Effector memory CD8-positive, alpha-beta T cell (primary cell): ENCODE results near the gene CCM2.
A peak's percentile ranks its signal among the peaks of the same experiment; 100 is the strongest.

Experiments
- ATAC-seq: fragments of 150-1000 bp; cut with Tn5 transposase; replicated peaks from 2 replicates; pipeline ENCODE4 v1.10.0; 2021; ENCODE audit warnings: mild to moderate bottlenecking, moderate library complexity
- DNase-seq, 3 experiments: peaks; one replicate each; pipeline ENCODE4 v3.0.0; 2021
- H3K27ac Mint-ChIP-seq, 2 donors: one replicate each; pipeline ENCODE4 v1.8.0; 2022; ENCODE audit warnings: mild to moderate bottlenecking in 2 of 2, mixed read lengths in 2 of 2, moderate library complexity in 2 of 2
- H3K27me3 Mint-ChIP-seq, 2 donors: one replicate each; pipeline ENCODE4 v1.8.0; 2022; ENCODE audit warnings: mixed read lengths in 2 of 2
- H3K36me3 Mint-ChIP-seq: one replicate; pipeline ENCODE4 v1.8.0; 2022; ENCODE audit warnings: mild to moderate bottlenecking, moderate library complexity, mixed read lengths; ENCODE audit not compliant: insufficient read depth
- H3K4me1 Mint-ChIP-seq, 2 donors: one replicate each; pipeline ENCODE4 v1.8.0; 2022; ENCODE audit warnings: low read depth in 2 of 2, mixed read lengths in 2 of 2
- H3K4me3 Mint-ChIP-seq, 2 donors: one replicate each; pipeline ENCODE4 v1.8.0; 2022; ENCODE audit warnings: mild to moderate bottlenecking in 2 of 2, mixed read lengths in 2 of 2, moderate library complexity in 2 of 2
- H3K9me3 Mint-ChIP-seq, 2 donors: one replicate each; pipeline ENCODE4 v1.8.0; 2022; ENCODE audit warnings: mixed read lengths in 2 of 2

CCM2 gene

DNA sequence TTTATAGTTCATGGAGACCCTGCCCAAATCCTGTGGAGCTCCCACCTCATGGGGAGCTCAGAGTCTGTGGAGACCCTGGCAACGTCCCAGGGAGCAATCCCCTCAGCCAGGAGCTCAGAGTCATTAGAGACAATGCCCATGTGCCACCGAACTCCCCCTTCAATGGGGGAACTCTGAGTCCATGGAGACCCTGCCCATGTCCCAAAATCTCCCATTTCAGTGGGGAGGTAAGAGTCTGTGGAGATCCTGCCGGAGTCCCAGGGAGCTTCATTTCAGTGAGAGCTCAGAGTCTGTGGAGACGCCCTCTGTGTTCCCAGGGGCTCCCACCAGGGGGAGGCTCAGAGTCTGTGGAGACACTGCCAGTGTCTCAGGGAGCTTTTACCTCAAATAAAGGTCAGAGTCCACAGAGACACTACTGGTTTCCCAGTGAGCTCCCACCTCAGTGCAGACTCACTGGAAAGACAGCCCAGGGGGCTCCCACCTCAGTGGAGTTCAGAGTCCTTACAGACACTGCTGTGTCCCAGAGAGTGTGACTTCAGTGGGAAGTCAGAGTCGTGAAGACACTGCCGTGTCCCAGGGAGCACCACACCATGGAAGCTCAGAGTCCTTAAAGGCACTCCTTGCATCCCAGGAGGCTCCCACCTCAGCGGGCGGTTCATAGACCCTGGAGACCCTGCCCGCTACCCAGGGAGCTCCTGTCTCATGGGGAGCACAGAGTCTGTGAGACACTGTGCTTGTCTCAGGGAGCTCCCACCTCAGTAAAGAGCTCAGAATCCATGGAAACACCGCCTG lies 26.2 kb upstream of the CCM2 start:
- Mint-ChIP-seq H3K4me3 (peak overlapping the region in 1 of 2 donors; percentile 59), H3K4me1 (peaks cover 26 to 47% of the 10 kb centered on the region in 2 donors), H3K27ac (peak overlapping the region; percentile 85 to 98), H3K27me3 (no peaks in the 10 kb centered on the region), H3K36me3 (peaks cover 95% of the 10 kb centered on the region), H3K9me3 (no peaks in the 10 kb centered on the region)
- peak; percentile 58 to 62 (median 58) for DNase-seq
- ATAC-seq, result peak; percentile 32

DNA sequence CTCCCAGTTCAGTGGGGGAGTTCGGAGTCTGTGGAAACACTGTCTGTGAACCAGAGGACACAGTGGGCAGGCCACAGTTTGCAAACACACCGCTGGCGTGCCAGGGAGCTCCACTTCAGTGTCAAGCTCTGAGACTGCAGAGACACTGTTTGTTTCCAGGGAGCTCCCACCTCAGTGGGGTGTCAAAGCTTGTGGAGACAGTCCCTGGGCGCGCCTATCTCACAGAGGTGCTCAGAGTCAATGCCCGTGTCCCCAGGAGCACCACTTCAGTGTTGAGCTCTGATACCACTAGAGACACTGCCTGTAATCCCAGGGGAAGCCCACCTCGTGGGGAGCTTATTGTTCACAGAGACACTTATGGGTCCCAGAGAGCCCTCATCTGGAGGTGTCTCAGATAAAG lies 25.5 kb upstream of the CCM2 start:
- peak overlapping the region; percentile 85 to 98 for H3K27ac Mint-ChIP-seq
- ATAC-seq (no peak), DNase-seq (no peak)
- H3K4me1 Mint-ChIP-seq, result peaks cover 32 to 54% of the 10 kb centered on the region in 2 donors
- no peaks in the 10 kb centered on the region for H3K27me3 Mint-ChIP-seq
- no peaks in the 10 kb centered on the region for H3K9me3 Mint-ChIP-seq
- peak overlapping the region; percentile 38 to 59 for H3K4me3 Mint-ChIP-seq
- peaks cover 95% of the 10 kb centered on the region for H3K36me3 Mint-ChIP-seq

DNA sequence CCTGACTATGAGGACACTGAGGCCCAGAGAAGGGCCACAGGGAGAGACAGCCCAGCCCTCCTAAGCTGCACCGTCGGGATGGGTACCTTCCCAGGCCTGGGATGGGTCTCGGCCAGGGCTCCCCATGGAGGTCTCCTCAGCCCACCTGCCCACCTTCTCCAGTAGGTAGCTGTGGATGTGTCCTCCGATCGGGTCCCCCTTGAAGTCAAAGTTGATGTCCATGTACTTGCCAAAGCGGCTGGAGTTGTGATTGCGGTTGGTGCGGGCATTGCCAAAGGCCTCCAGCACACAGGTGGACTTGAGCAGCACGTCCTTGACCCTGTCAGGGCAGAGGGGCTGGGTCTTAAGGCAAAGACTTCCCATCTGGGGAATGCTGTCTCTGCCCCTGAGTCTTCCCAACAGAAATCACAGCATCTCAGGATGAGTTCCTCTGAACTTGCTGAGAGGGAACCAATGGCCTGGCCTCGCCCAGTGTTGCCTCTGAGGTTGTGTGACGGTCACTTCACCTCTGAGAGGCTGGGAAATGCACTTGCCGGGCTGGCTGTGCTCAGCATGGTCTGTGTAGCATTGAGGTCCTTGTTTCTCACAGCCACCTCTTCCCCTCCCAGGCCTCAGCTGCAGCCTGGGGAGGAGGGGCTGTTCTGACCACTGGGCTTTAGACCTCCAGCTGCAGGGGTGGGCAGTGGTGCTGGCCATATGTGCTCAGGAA lies 24.5 kb upstream of the CCM2 start:
- no peak for DNase-seq
- no peaks in the 10 kb centered on the region for H3K27me3 Mint-ChIP-seq
- H3K9me3 Mint-ChIP-seq, result no peaks in the 10 kb centered on the region
- peaks cover 93% of the 10 kb centered on the region for H3K36me3 Mint-ChIP-seq
- peak overlapping the region in 1 of 2 donors; percentile 59 for H3K4me3 Mint-ChIP-seq
- peaks cover 40 to 63% of the 10 kb centered on the region in 2 donors for H3K4me1 Mint-ChIP-seq
- H3K27ac Mint-ChIP-seq, result peak overlapping the region; percentile 98
- no peak for ATAC-seq

DNA sequence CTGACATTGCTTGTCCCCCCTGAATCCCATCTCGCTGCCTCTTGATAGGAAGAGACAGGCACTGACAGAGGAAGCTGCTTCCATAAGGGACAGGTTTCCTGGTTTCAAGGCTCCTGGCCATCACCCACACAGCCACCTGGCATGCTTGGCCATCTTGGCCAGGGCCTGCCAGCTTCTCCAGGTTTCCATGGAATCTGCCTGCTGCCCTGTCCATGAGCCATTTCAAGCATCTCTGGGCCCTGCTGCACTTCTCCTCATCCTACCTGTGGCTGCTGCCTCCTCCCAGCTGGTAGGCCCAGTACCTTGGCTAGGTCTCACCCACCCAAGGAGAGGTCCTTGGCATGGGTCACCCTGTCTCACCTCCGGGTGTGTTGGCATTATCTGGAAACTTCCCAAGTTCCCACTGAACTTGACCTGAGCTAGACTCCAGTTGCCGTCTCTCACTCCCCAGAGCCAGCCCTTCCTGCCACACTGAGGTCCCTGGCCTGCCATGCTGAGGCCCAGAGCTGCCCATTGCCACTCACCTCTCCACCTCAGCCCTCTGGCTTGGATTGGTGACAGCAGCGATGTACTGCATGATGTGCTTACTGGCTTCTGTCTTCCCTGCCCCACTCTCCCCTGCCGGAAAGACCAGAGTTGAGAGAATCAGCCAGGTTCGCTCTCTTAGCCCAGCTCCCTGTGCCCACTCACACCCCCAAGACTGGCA lies 23.8 kb upstream of the CCM2 start:
- no peaks in the 10 kb centered on the region for H3K9me3 Mint-ChIP-seq
- no peak for DNase-seq
- H3K36me3 Mint-ChIP-seq, result peaks cover 93% of the 10 kb centered on the region
- H3K4me3 Mint-ChIP-seq, result peak overlapping the region; percentile 99
- no peaks in the 10 kb centered on the region for H3K27me3 Mint-ChIP-seq
- peak overlapping the region; percentile 98 for H3K27ac Mint-ChIP-seq
- ATAC-seq, result no peak
- peaks cover 47 to 71% of the 10 kb centered on the region in 2 donors for H3K4me1 Mint-ChIP-seq

DNA sequence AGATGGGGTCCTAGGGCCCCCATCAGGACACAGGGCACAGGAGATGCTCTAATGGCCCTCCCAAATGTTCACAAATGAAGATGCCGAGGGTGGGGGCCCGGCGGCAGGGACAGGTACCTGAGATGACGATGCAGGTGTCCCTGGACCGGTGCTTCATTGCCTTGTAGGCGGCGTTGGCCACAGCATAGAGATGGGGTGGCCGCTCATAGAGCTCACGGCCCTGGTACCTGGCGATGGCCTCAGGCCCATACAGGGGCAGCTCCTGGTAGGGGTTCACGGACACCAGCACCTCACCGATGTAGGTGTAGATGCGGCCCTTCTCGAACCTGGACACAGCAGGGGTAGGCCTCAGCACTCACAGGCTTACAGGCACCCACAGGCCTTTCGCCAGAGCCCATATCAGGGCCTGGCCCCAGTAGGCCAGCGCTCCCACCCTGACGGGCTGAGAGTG lies 23.2 kb upstream of the CCM2 start:
- H3K4me3 Mint-ChIP-seq, result peak overlapping the region; percentile 99
- peaks cover 47 to 73% of the 10 kb centered on the region in 2 donors for H3K4me1 Mint-ChIP-seq
- H3K36me3 Mint-ChIP-seq, result peaks cover 91% of the 10 kb centered on the region
- no peaks in the 10 kb centered on the region for H3K9me3 Mint-ChIP-seq
- no peak for DNase-seq
- peak overlapping the region; percentile 98 for H3K27ac Mint-ChIP-seq
- ATAC-seq, result no peak
- H3K27me3 Mint-ChIP-seq, result no peaks in the 10 kb centered on the region

DNA sequence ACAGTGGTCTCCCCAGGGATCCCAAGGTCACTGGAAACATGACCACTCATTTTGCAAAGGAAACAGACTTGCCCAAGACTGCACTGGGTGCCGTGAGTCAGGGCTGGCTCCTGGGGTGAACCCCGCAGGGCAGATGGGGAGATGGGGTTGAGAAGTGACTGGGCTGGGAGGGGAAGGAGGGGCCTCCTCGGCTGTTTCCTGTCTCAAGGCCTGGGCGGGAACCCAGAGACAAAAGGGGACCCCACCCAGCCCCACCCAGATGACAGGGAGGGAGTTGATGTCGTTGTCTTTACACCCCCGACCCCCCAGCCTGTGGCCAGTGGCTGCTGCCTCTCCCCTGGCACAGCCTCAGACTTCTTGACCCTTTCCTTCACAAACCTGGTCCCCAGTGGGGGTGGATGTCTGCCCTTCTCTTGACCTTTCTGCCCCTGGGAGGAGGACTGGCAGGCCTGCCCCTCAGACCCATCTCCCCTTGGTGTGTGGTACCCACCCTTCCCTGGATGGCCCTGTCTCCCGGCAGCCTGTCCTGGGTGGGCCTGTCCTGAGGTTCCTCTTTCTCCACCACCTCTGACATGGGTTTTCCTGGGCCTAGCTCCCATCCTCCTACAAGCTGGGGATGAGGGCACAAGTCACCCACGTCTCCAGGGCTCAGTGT lies 22.6 kb upstream of the CCM2 start:
- Mint-ChIP-seq H3K4me3 (peak overlapping the region; percentile 99), H3K27ac (peak overlapping the region; percentile 98), H3K4me1 (peaks cover 40 to 69% of the 10 kb centered on the region in 2 donors), H3K27me3 (no peaks in the 10 kb centered on the region), H3K36me3 (peaks cover 91% of the 10 kb centered on the region), H3K9me3 (no peaks in the 10 kb centered on the region)
- ATAC-seq (peak; percentile 46), DNase-seq (peak; percentile 61 to 65 (median 64))

DNA sequence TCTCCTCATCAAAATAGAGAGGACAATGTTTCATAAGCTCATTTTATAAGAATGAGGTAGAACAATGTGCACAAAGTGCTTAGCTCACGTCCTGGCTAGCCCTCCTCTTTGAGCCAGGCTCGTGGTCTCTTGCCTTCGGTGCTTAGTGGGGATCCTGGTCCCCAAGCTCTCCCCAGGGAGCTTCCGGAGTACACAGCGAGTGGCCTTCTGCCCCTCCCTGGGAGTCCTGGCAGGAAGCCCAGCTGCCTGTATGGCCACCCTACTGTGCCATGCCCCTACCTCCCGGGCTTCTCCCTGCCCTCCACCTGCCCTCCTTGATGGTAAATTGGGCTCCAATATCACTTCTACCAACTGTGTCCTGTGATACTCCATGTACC lies 22.1 kb upstream of the CCM2 start:
- Mint-ChIP-seq H3K9me3 (no peaks in the 10 kb centered on the region), H3K4me1 (peaks cover 40 to 69% of the 10 kb centered on the region in 2 donors), H3K4me3 (peak overlapping the region; percentile 99), H3K27ac (peak overlapping the region; percentile 98), H3K36me3 (peaks cover 91% of the 10 kb centered on the region), H3K27me3 (no peaks in the 10 kb centered on the region)
- ATAC-seq (no peak), DNase-seq (no peak)

DNA sequence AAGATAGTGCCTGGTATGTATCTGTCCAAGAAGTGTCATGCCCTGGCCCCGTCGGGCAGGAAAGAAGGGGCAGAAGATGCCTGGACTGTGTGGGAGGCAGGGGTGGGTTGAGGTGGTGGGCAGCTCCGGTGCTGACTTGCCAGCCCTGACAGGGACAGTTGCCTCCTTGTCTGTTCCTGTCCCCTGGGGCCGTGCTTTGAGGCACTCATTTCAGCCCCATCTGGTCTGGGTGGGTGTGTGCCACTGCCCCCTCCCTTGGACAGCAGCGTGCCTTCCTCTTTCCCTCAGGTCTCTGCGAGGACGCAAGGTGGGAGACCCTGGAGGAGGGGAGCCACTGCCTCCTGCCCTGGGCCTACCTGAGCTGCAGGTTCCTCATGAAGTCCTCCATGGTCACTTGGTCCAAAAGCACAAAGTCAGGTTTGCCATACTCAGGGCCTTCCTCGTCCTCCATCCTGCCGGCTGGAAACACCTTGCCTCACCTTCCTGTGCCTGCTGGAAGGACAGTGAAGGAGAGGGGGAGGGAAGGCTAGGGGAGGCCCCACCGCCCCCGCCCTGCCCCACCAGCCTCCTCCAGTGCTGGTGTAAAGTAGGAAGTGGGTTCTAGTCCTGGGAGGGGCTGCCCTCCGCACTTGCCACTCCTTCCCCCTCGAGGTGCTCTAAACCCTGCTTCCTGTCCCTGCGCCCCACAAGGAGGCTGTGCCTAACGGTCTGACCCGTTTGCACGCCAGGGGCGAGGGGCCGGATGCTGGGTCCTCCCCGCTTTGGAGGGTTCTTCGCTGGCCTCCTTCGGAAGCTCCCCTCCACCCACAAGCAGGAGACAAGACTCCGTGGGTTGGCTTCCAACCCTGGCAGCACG lies 21.3 kb upstream of the CCM2 start, which contains the start of gene MYO1G:
TSS of gene MYO1G (minus strand) at position 505 of the 856 bp plus-strand sequence. CDS start at position 451, 54 bp downstream.
- DNase-seq, result peak; percentile 84 to 88 (median 87)
- H3K4me1 Mint-ChIP-seq, result peaks cover 45 to 70% of the 10 kb centered on the region in 2 donors
- no peaks in the 10 kb centered on the region for H3K9me3 Mint-ChIP-seq
- peak; percentile 80 for ATAC-seq
- no peaks in the 10 kb centered on the region for H3K27me3 Mint-ChIP-seq
- peak within 1 kb of the TSS; percentile 98 for H3K27ac Mint-ChIP-seq
- peak within 1 kb of the TSS; percentile 99 for H3K4me3 Mint-ChIP-seq
- peaks cover 91% of the 10 kb centered on the region for H3K36me3 Mint-ChIP-seq

DNA sequence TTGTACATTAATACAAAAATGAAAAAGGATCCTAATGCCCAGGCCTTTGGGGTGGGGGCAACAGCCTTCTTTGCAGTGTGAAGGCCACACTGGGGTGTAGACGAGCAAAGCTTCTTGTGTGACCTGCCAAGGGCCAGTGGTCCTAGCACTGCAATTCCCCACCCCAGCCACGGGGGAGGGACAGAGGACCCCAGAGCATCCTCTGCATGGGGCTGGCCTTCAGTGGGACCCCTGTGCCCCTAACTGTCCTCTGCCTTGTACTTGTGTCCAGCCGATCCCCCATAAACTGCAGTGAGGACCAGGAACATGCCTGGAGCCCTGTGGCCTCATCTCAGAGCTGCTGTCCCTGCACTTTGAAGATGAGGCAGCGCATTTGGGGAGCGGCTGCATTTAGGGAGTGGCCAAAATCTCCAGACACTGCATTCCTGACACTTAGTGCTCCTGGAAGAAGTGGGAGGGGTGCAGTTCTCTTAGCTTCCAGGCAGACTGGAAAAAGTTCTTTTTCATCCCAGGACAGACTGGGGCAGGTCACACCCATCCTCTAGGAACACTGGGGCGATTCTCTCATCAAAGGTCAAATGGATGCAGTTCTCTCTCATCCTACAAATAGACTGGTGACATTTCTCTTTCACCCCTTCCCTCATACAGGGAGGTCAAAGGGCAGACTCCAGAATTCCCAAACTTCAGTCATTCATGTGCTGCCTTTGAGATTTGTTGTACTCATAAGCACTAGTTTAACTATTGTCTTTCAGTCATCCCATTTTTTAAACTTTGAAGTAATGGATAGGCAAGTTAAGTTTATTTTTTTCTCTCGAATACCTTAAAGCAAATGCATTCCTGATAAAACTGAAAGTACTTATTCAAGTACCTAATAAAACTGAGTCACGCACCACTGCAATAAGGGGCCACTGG lies 20.3 kb upstream of the CCM2 start:
- Mint-ChIP-seq H3K9me3 (no peaks in the 10 kb centered on the region), H3K27me3 (no peaks in the 10 kb centered on the region), H3K27ac (peak overlapping the region; percentile 98), H3K4me1 (peaks cover 53 to 73% of the 10 kb centered on the region in 2 donors), H3K36me3 (peaks cover 91% of the 10 kb centered on the region), H3K4me3 (peak overlapping the region; percentile 99)
- ATAC-seq (no peak), DNase-seq (no peak)

DNA sequence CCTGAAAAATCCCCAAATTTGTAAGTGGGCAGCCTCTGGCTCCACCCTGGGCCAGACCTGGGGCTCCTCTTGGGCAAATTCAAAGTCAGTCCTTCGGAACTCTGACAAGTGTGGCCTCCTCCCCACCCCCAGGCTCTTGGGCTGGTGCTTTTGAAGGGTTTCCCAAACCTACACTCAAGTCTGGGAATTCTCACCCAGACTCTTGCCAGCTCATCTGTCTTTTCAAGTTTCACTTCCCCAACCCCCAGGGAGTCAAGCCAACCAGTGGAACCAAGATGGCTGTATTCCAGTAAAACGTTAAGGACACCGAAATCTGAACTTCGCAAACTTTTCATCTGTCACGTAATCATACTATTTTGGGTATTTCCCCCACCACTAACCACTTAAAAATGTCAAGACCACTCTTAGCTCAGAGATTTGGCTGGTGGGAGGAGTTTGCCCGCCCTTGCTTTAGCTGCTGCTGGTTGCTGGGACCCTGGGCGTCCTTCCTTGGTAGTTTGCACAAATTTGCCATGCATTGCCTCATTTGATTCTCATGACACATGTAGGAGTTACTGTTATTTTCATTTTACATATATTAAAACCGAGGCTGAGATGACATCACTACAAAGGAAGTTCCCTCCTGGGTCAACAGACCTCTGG lies 19.5 kb upstream of the CCM2 start:
- Mint-ChIP-seq H3K36me3 (peaks cover 92% of the 10 kb centered on the region), H3K4me3 (peak overlapping the region; percentile 99), H3K27me3 (no peaks in the 10 kb centered on the region), H3K9me3 (no peaks in the 10 kb centered on the region), H3K27ac (peak overlapping the region; percentile 98), H3K4me1 (peaks cover 58 to 75% of the 10 kb centered on the region in 2 donors)
- ATAC-seq (peak; percentile 49), DNase-seq (peak; percentile 69 to 73 (median 71))

DNA sequence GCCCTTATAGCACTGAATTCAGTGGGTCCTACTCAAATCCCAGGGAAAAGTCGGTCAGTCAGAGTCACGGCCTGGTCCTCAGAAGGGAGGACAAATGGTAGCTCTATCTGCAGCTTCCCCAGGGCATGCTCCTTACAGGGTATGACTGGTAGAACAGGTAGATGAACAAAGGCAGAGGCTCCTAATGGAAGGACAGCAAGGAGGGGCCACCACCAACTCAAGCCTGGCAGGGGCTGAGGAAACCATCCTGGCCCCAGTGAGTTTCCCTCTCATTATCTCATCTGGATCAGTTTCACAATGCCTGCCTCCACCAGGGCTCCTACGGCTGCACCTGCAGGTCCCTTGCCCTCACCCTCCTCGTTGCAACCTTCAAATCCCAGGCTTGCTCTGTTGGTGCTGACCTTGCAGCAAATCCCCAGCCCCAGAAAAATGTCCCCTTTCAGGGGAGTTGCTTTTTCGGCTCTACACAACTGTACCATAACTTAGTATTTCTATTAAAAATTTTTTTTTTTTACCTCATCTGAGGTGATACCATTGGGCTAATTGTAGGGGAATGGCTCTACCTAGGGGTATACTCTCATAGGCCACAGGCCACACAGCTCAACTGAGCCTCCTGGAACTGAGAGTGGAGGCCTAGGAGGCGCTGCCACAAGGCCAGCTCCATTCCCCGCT lies 18.8 kb upstream of the CCM2 start:
- Mint-ChIP-seq H3K36me3 (peaks cover 92% of the 10 kb centered on the region), H3K4me3 (peak overlapping the region; percentile 99), H3K4me1 (peaks cover 64 to 79% of the 10 kb centered on the region in 2 donors), H3K27me3 (no peaks in the 10 kb centered on the region), H3K9me3 (no peaks in the 10 kb centered on the region), H3K27ac (peak overlapping the region; percentile 98)
- no peak for DNase-seq
- ATAC-seq, result no peak
